Measurements from ENCODE around the gene STOX2. TPM values are rescaled to one million over a fixed set of nuclear protein-coding genes. Genes with fewer than 3 reads are reported as not detected.
A peak's percentile ranks its signal among the peaks of the same experiment; 100 is the strongest.

STOX2 gene
- total RNA-seq, 1 donor from 2014 or later, result 2.5 TPM

DNA sequence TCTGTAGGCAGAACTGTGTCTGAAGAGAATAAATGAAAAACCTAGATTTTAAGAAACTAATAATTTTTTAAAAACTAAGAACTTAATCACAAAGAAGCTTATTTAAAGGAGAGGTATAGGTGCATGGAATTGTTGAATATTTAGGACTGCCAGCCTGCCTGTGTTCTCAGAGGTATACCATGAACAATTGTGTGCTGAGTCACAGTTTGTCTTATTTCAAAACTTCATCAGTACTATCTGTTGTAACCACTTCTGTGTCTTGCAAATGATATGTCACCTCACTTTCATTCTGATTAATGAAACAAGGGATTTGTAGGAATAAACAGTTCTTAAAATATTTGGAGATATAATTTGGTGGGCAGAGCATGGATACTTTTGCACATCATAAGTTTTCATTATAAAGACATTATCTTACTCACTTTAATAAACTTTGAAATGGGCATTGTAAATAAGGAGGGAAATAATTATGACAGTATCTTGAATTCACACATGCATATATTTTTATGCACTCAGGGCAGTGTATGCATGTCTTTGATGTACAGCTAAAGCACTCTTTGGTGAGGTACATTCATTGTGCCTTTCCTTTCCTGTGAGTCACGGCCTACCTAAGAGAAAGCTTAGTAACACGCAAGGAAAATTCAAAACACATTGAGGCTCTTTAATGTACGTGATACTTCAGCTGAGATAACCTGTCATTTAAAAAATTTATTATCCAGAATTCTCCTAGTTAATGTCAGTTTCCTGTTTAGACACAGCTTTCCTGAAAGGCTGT lies 31.7 kb downstream of the STOX2 start:
- Histone ChIP-seq H3K27ac (ENCODE audit: low read depth, low read length) (no peak overlapping the region), H3K36me3 (ENCODE audit: insufficient read depth, low read length) (no peaks in the 10 kb centered on the region), H3K4me3 (ENCODE audit: insufficient read depth, low read depth, low read length) (no peak overlapping the region), H2AFZ (ENCODE audit: low read depth, low read length) (no peak overlapping the region), H3K4me1 (ENCODE audit: insufficient read depth, low read length) (no peaks in the 10 kb centered on the region), H3K9ac (ENCODE audit: low read length) (no peak overlapping the region), H3K9me3 (ENCODE audit: insufficient read depth, low read depth, low read length) (no peaks in the 10 kb centered on the region), H3K4me2 (ENCODE audit: low read length) (no peak overlapping the region), H3K79me2 (ENCODE audit: insufficient read depth, low read length) (no peaks in the 10 kb centered on the region), H4K20me1 (ENCODE audit: insufficient read depth, low read length) (no peaks in the 10 kb centered on the region), H3K27me3 (ENCODE audit: insufficient read depth, low read length) (no peaks in the 10 kb centered on the region)
- no peaks in the 10 kb centered on the region for H3K36me3 Mint-ChIP-seq (ENCODE audit: low read depth, unreplicated experiment)
- TF ChIP-seq, protein P1, sequence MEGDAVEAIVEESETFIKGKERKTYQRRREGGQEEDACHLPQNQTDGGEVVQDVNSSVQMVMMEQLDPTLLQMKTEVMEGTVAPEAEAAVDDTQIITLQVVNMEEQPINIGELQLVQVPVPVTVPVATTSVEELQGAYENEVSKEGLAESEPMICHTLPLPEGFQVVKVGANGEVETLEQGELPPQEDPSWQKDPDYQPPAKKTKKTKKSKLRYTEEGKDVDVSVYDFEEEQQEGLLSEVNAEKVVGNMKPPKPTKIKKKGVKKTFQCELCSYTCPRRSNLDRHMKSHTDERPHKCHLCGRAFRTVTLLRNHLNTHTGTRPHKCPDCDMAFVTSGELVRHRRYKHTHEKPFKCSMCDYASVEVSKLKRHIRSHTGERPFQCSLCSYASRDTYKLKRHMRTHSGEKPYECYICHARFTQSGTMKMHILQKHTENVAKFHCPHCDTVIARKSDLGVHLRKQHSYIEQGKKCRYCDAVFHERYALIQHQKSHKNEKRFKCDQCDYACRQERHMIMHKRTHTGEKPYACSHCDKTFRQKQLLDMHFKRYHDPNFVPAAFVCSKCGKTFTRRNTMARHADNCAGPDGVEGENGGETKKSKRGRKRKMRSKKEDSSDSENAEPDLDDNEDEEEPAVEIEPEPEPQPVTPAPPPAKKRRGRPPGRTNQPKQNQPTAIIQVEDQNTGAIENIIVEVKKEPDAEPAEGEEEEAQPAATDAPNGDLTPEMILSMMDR (IDR thresholded peaks at IDR 0.05; ENCODE audit: insufficient read depth, low read depth, low read length), result no peak
- TF ChIP-seq EZH2 (IDR thresholded peaks at IDR 0.05; ENCODE audit: insufficient read depth, low read length), result no peak
- H3K4me1 Mint-ChIP-seq (ENCODE audit: low read depth, unreplicated experiment), result peaks cover 11% of the 10 kb centered on the region
- DNase-seq (ENCODE audit: low read depth) (no peak), FAIRE-seq (no peak)
- H3K9me3 Mint-ChIP-seq (ENCODE audit: unreplicated experiment), result no peaks in the 10 kb centered on the region
- H3K27me3 Mint-ChIP-seq (ENCODE audit: low read depth, unreplicated experiment), result no peaks in the 10 kb centered on the region
- H3K4me3 Mint-ChIP-seq (ENCODE audit: unreplicated experiment), result no peak overlapping the region
- no peak overlapping the region for H3K27ac Mint-ChIP-seq (ENCODE audit: unreplicated experiment)

DNA sequence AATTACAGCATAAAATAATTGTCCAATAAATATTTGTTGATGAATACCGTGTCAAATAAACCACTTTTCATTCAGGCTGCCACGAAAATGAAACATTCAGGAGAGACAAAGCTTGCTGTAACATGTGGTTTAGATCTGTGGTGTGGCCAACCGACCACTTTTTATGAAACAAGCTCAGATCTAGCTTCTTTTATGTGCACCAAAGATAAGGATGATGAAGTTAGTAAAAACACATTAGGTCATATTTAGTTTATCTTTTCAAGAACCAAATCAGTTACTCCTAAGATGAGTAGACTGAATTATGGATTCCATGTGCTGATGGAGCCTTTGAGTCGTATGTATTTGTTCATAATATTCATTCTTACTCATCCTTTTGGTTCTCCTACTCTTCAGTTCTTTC lies 35.8 kb downstream of the STOX2 start:
- no peaks in the 10 kb centered on the region for H3K27me3 ChIP-seq (ENCODE audit: insufficient read depth, low read length)
- H3K4me1 ChIP-seq (ENCODE audit: insufficient read depth, low read length), result no peaks in the 10 kb centered on the region
- TF ChIP-seq, protein P1 (IDR thresholded peaks at IDR 0.05; ENCODE audit: insufficient read depth, low read depth, low read length), result no peak
- TF ChIP-seq EZH2 (IDR thresholded peaks at IDR 0.05; ENCODE audit: insufficient read depth, low read length), result no peak
- DNase-seq (ENCODE audit: low read depth), result peak; percentile 10
- H3K36me3 Mint-ChIP-seq (ENCODE audit: low read depth, unreplicated experiment), result no peaks in the 10 kb centered on the region
- H3K4me3 Mint-ChIP-seq (ENCODE audit: unreplicated experiment), result no peak overlapping the region
- H3K9me3 ChIP-seq (ENCODE audit: insufficient read depth, low read depth, low read length), result no peaks in the 10 kb centered on the region
- H3K27me3 Mint-ChIP-seq (ENCODE audit: low read depth, unreplicated experiment), result no peaks in the 10 kb centered on the region
- FAIRE-seq, result no peak
- H3K4me3 ChIP-seq (ENCODE audit: insufficient read depth, low read depth, low read length), result no peak overlapping the region
- no peaks in the 10 kb centered on the region for H4K20me1 ChIP-seq (ENCODE audit: insufficient read depth, low read length)
- H3K9ac ChIP-seq (ENCODE audit: low read length), result no peak overlapping the region
- no peaks in the 10 kb centered on the region for H3K36me3 ChIP-seq (ENCODE audit: insufficient read depth, low read length)
- peaks cover 9% of the 10 kb centered on the region for H3K4me1 Mint-ChIP-seq (ENCODE audit: low read depth, unreplicated experiment)
- no peaks in the 10 kb centered on the region for H3K9me3 Mint-ChIP-seq (ENCODE audit: unreplicated experiment)
- no peaks in the 10 kb centered on the region for H3K79me2 ChIP-seq (ENCODE audit: insufficient read depth, low read length)
- H3K4me2 ChIP-seq (ENCODE audit: low read length), result no peak overlapping the region
- H3K27ac ChIP-seq (ENCODE audit: low read depth, low read length), result no peak overlapping the region
- no peak overlapping the region for H3K27ac Mint-ChIP-seq (ENCODE audit: unreplicated experiment)
- H2AFZ ChIP-seq (ENCODE audit: low read depth, low read length), result no peak overlapping the region

DNA sequence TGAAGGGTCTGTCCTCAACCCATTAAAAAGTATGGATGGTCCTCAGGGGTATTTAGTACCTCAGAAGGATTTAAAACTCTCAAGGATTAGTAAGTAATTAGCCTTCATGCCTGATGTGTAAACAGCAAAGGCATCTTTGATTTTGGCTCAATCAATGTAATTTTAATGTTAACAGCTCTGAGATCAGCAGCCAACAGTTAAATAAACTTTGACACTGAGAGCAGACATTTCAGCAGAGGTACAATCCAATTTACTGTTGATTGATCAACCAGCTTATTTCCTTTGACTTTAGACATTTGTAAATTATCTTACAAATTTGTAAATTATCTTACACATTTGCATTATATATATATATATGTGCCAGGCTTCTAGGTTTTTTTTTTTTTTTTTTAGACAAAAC lies 36.9 kb downstream of the STOX2 start:
- H3K4me3 ChIP-seq (ENCODE audit: insufficient read depth, low read depth, low read length), result no peak overlapping the region
- H3K27me3 Mint-ChIP-seq (ENCODE audit: low read depth, unreplicated experiment), result no peaks in the 10 kb centered on the region
- H3K36me3 ChIP-seq (ENCODE audit: insufficient read depth, low read length), result no peaks in the 10 kb centered on the region
- H3K27ac ChIP-seq (ENCODE audit: low read depth, low read length), result no peak overlapping the region
- no peak overlapping the region for H3K4me3 Mint-ChIP-seq (ENCODE audit: unreplicated experiment)
- no peaks in the 10 kb centered on the region for H3K36me3 Mint-ChIP-seq (ENCODE audit: low read depth, unreplicated experiment)
- H3K4me1 Mint-ChIP-seq (ENCODE audit: low read depth, unreplicated experiment), result peaks cover 2% of the 10 kb centered on the region
- no peaks in the 10 kb centered on the region for H3K4me1 ChIP-seq (ENCODE audit: insufficient read depth, low read length)
- no peak overlapping the region for H2AFZ ChIP-seq (ENCODE audit: low read depth, low read length)
- no peaks in the 10 kb centered on the region for H3K9me3 Mint-ChIP-seq (ENCODE audit: unreplicated experiment)
- H3K9me3 ChIP-seq (ENCODE audit: insufficient read depth, low read depth, low read length), result no peaks in the 10 kb centered on the region
- no peak for FAIRE-seq
- no peaks in the 10 kb centered on the region for H3K27me3 ChIP-seq (ENCODE audit: insufficient read depth, low read length)
- TF ChIP-seq, protein P1 (IDR thresholded peaks at IDR 0.05; ENCODE audit: insufficient read depth, low read depth, low read length), result no peak
- TF ChIP-seq EZH2 (IDR thresholded peaks at IDR 0.05; ENCODE audit: insufficient read depth, low read length), result no peak
- no peak overlapping the region for H3K27ac Mint-ChIP-seq (ENCODE audit: unreplicated experiment)
- no peaks in the 10 kb centered on the region for H3K79me2 ChIP-seq (ENCODE audit: insufficient read depth, low read length)
- H4K20me1 ChIP-seq (ENCODE audit: insufficient read depth, low read length), result no peaks in the 10 kb centered on the region
- DNase-seq (ENCODE audit: low read depth), result no peak
- H3K9ac ChIP-seq (ENCODE audit: low read length), result no peak overlapping the region
- no peak overlapping the region for H3K4me2 ChIP-seq (ENCODE audit: low read length)
